DMS53 treated with DMSO at 0.1 percent for 48 hours (cell line): ENCODE measurements around the gene FUT3.

Source experiments
- DNase-seq: peaks from one replicate; lab custom pipeline; 2025; ENCODE audit not compliant: unreplicated experiment; lab: John Stamatoyannopoulos, UW

The FUT3 gene

DNA sequence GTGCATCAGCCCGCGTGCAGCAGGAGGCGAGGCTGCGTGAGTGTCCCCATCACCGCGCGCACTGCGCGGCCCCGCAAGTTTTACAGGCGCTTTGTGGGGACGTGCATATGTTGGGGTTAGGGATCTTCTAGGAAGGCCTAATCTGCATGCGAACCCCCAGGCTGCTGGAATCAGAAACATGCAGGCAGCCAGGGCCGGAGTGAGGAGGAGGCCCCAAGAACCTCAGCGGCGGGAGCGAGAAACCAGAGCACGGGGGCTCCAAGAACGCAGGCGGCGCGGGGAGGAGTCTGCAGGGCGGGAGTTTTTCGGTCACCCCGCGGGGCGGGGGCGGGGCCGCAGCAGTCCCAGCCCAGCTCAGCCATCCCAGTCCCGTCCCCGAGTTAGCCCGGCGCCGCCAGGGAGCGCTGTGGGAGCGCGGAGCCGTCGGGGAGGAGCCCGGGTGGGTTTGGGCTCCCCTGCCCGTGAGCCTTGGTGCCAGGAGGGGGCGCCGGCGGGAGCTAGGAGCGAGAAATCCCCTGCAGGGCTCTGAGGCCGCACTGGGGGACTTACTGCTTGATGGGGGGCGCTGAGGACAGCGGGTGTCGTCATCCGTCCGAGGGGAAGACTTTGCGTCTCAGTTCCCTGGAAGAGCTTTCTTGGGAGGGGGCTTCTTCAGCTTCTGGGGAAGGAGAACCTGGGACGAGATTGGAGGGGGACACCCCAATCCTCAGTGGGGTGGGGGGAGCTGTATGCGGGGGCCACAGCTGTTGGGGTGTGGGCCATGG, 47.3 kb downstream of the FUT3 start:
- DNase-seq: peak; percentile 80

GRCh38 chr19:5803441-5803751, 47.9 kb downstream of the FUT3 start:
- no peak for DNase-seq

DNA sequence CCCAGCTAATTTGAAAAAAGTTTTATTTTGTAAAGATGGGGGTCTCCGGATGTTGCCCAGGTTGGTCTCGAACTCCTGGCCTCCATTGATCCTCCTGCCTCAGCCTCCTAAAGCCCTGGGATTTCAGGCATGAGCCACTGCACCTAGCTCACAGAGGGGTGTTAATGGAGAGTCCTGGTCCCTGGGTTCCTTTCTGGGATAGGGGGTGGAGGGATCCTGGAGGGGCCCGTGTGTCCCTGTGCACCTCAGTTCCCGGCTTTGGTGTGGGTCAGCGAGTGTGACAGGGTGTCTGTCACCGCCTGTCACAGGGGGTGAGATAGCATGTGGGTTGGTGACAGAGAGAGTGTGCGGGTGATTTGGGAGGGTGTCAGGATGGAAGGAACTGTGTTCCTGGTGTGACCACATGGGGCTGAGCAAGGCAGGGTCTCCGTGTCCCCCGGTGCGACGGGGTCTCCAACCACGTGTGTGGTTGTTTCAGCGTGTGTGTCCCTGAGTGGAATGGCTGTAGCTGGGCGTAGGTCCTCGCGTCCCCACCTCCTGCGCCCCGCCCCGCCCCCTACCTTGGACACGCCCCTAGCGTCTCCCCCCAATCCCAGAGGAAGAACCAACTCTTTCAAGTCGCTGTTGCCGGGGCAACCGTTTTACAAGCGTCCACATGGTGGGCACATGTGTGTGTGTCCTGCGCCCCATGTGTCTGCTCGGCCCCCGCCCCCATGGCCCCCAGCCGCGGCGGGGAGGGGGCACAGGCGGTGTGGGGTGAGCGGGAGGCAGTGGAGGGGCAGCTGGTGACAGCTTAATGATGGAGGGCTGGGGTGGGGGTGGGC, 49.2 kb downstream of the FUT3 start:
- no peak for DNase-seq

DNA sequence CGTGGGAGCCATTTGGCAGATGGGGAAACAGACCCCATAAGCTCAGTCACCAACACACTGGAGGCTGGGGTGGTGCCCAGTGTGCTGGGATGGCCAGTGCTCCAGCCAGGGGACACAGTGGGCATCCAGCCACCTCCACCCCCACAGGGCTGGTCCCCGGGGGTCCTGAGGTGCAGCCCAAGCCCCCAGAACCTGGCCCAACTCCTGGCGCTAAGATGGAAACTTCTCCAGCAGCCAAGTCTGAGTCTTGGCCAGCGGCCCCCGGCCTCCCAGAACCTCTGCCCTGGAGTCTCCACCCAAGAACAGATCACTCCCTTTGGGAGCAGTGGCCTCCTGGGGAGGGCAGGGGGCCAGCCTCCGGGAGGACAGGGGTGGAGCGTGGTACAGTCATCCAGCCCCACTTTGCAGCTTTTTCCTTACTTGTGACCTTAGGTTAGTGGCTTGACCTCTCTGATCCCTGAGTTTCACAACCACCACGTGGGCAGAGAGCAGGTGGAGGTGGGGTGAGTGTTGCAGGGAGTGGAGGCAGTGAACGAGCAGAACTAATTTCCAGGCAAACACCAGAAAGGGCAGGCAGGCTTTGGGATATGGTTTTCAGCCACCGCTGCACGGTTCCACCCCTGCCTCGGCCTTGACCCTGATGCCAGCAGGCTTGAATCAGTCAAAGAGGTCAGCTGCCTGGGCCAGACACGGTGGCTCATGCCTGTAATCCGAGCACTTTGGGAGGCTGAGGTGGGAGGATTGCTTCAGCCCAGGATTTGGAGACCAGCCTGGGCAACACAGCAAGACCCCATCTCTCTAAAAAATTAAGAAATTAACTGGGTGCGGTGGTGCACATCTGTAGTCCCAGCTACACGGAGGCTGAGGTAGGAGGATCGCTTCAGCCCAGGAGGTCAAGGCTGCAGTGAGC, 50.6 kb downstream of the FUT3 start:
- DNase-seq: no peak

GRCh38 chr19:5799247-5800241, 51.7 kb downstream of the FUT3 start:
- DNase-seq: no peak

DNA sequence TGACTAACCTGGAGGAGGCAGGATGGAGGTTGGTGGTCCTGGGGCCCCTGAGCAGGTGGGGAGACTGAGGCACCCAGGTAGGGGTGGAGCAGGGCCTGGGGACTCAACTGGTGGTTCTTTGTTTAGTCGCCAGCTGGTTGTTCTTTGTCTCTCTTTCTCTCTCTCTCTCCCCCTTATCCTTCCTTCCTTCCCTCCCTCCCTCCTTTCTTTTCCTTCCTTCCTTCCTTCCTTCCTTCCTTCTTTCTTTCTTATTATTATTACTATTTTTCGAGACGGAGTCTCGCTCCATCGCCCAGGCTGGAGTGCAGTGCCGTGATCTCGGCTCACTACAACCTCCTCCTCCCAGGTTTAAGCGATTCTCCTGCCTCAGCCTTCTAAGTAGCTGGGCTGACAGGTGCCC, 53.0 kb downstream of the FUT3 start:
- DNase-seq: no peak

GRCh38 chr19:5795382-5795919, 55.8 kb downstream of the FUT3 start:
- no peak for DNase-seq

- no peak for DNase-seq
Observed at GRCh38 chr19:5793188-5793587, 58.1 kb downstream of the FUT3 start.
